GM23338 (cell line): Measurements from ENCODE around the gene CLDN6. TPM values are rescaled to one million over a fixed set of nuclear protein-coding genes. Genes with fewer than 3 reads are reported as not detected.

Experiments
- ATAC-seq: fragments of 200-7000 bp; cut with Tn5 transposase; 3 replicates; pipeline ENCODE4 v1.9.1; 2020
- DNase-seq: peaks from one replicate; pipeline ENCODE4 v3.0.0-alpha.2; 2015; ENCODE audit warnings: low spot score
- H2AFZ ChIP-seq: fragments of 200-600 bp; sonication (generic); 2 replicates; pipeline ENCODE4 v1.8.0; 2016; ENCODE audit warnings: antibody characterized with exemption, mild to moderate bottlenecking, moderate library complexity
- H3F3A ChIP-seq: fragments of 200-600 bp; sonication (generic); replicated peaks from 2 replicates; pipeline ENCODE4 v1.8.0; 2017; ENCODE audit warnings: antibody characterized with exemption, mixed run types, low read depth
- H3K27ac ChIP-seq: fragments of 200-600 bp; sonication (generic); 2 replicates; pipeline ENCODE4 v1.6.1; 2016; ENCODE audit warnings: low read depth
- H3K27me3 ChIP-seq: fragments of 200-600 bp; sonication (generic); 2 replicates; pipeline ENCODE4 v1.8.0; 2016; ENCODE audit warnings: mild to moderate bottlenecking, mixed run types, moderate library complexity; ENCODE audit not compliant: insufficient read depth
- H3K36me3 ChIP-seq: fragments of 200-600 bp; sonication (generic); 2 replicates; pipeline ENCODE4 v1.8.0; 2016; ENCODE audit warnings: mild to moderate bottlenecking; ENCODE audit not compliant: insufficient read depth
- H3K4me1 ChIP-seq: fragments of 200-600 bp; sonication (generic); 2 replicates; pipeline ENCODE4 v1.8.0; 2016; ENCODE audit warnings: mild to moderate bottlenecking, moderate library complexity; ENCODE audit not compliant: insufficient read depth
- H3K4me2 ChIP-seq: fragments of 200-600 bp; sonication (generic); 2 replicates; pipeline ENCODE4 v1.7.1; 2017; ENCODE audit warnings: mixed run types
- H3K4me3 ChIP-seq: fragments of 200-600 bp; sonication (generic); 2 replicates; pipeline ENCODE4 v1.6.1; 2016; ENCODE audit warnings: mixed run types
- H3K79me2 ChIP-seq: fragments of 200-600 bp; sonication (generic); replicated peaks from 2 replicates; pipeline ENCODE4 v1.8.0; 2017; ENCODE audit warnings: mild to moderate bottlenecking; ENCODE audit not compliant: insufficient read depth
- H3K9me2 ChIP-seq: fragments of 200-600 bp; sonication (generic); 2 replicates; pipeline ENCODE4 v1.8.0; 2017; ENCODE audit not compliant: insufficient read depth
- H4K20me1 ChIP-seq: fragments of 200-600 bp; sonication (generic); replicated peaks from 2 replicates; pipeline ENCODE4 v1.8.0; 2017; ENCODE audit warnings: mild to moderate bottlenecking; ENCODE audit not compliant: insufficient read depth
- H3K27ac Mint-ChIP-seq: 2 replicates; pipeline ENCODE4 v1.8.0; 2020; ENCODE audit warnings: inconsistent platforms, mild to moderate bottlenecking, moderate library complexity, mixed read lengths
- H3K27me3 Mint-ChIP-seq: 3 replicates; pipeline ENCODE4 v1.8.0; 2022; ENCODE audit warnings: low read depth, mild to moderate bottlenecking, moderate library complexity, mixed read lengths, inconsistent platforms; ENCODE audit not compliant: insufficient read depth, poor library complexity
- H3K36me3 Mint-ChIP-seq: 3 replicates; pipeline ENCODE4 v1.8.0; 2021; ENCODE audit warnings: low read depth, mild to moderate bottlenecking, inconsistent platforms, moderate library complexity, mixed read lengths
- H3K4me1 Mint-ChIP-seq: 3 replicates; pipeline ENCODE4 v1.8.0; 2020; ENCODE audit warnings: mild to moderate bottlenecking, inconsistent platforms, mixed read lengths
- H3K4me3 Mint-ChIP-seq: 3 replicates; pipeline ENCODE4 v1.8.0; 2021; ENCODE audit warnings: moderate library complexity, mild to moderate bottlenecking, inconsistent platforms, mixed read lengths
- H3K9me3 Mint-ChIP-seq: 3 replicates; pipeline ENCODE4 v1.8.0; 2020; ENCODE audit warnings: moderate library complexity, mild to moderate bottlenecking, inconsistent platforms, mixed read lengths
- CREB1 ChIP-seq: fragments of 250-450 bp; sonication (Bioruptor Pico); IDR thresholded peaks from 2 replicates; pipeline ENCODE4 v1.5.0; 2020; ENCODE audit warnings: low read depth, mild to moderate bottlenecking, moderate library complexity
- EZH2 ChIP-seq: fragments of 200-600 bp; sonication (generic); IDR thresholded peaks from one replicate; pipeline ENCODE4 v1.8.0; 2017; ENCODE audit warnings: antibody characterized with exemption, mild to moderate bottlenecking, low read depth; ENCODE audit not compliant: unreplicated experiment
- STAT1 ChIP-seq: IDR thresholded peaks from one replicate; pipeline ENCODE4 v1.6.1; 2016; ENCODE audit warnings: antibody characterized with exemption; ENCODE audit not compliant: unreplicated experiment
- ZNF114 ChIP-seq: fragments of 250-450 bp; sonication (Bioruptor Pico); IDR thresholded peaks from 2 replicates; pipeline ENCODE4 v1.5.0; 2020; ENCODE audit warnings: mild to moderate bottlenecking, moderate library complexity
- ZNF462 ChIP-seq: fragments of 250-450 bp; sonication (Bioruptor Pico); IDR thresholded peaks from 2 replicates; pipeline ENCODE4 v1.5.0; 2020; ENCODE audit warnings: mild to moderate bottlenecking, moderate library complexity
- polyA plus RNA-seq: library from polyadenylated mRNA; unstranded; fragments of >200 nt; fragmentation: Nextera tagmentation; extraction: Ambion mirVana; gene quantifications from 2 replicates; pipeline ENCODE4 v1.2.1, GENCODE V29; 2016
- total RNA-seq: library from RNA; depleted of rRNA; stranded (reverse); fragments of >200 nt; shearing (Covaris generic); gene quantifications from 2 replicates; pipeline ENCODE4 v1.2.3, GENCODE V29; 2014

Gene CLDN6
- total and polyA plus RNA-seq, 2 experiments from 2014 or later: 537 to 1,028 TPM

GRCh38 chr16:2987286-2987685 lies 30.7 kb downstream of the CLDN6 start (continued):
- TF ChIP-seq EZH2 (no peak), ZNF462 (no peak), ZNF114 (no peak), STAT1 (no peak)

- no peaks in the 10 kb centered on the region; the same call in 2 of the 3 replicates for H3K9me3 Mint-ChIP-seq
- no peak overlapping the region for H3K27ac Mint-ChIP-seq
- H3K4me3 Mint-ChIP-seq: no peak overlapping the region
- no peak for TF ChIP-seq CREB1 (CRISPR knock-in tag)
- no peaks in the 10 kb centered on the region for H3K79me2 ChIP-seq
- H3K27me3 ChIP-seq: no peaks in the 10 kb centered on the region
- DNase-seq (no peak), ATAC-seq (no peak)
- no peaks in the 10 kb centered on the region for H3K9me2 ChIP-seq
- no peaks in the 10 kb centered on the region for H3K36me3 ChIP-seq
- no peak overlapping the region for H3K4me3 ChIP-seq
- no peaks in the 10 kb centered on the region; the same call in 2 of the 3 replicates for H3K36me3 Mint-ChIP-seq
- H3K4me1 Mint-ChIP-seq: peaks cover 39% of the 10 kb centered on the region
- no peak overlapping the region for H2AFZ ChIP-seq
- H3K27ac ChIP-seq: no peak overlapping the region
- H3K4me2 ChIP-seq: no peak overlapping the region
- H4K20me1 ChIP-seq: no peaks in the 10 kb centered on the region
- H3K27me3 Mint-ChIP-seq: peaks cover 9% of the 10 kb centered on the region
- peaks cover 8% of the 10 kb centered on the region; the same call in 1 of the 2 replicates for H3F3A ChIP-seq
- peaks cover 34% of the 10 kb centered on the region for H3K4me1 ChIP-seq
Observed at GRCh38 chr16:2986623-2987188, 31.3 kb downstream of the CLDN6 start.
